Stimulated activated CD4-positive, alpha-beta T cell treated with anti-CD3 and anti-CD28 coated beads, Interleukin-15, amount 100 ng/mL, for 24 hours (primary cell): ENCODE results near the gene MANBA.
"Not testable (repeated sequence)": the region's sequence is repeated elsewhere in the genome, so short reads cannot be mapped to it uniquely, and the experiment has no call there.

Experiments used
- DNase-seq: peaks from one replicate; pipeline ENCODE4 v3.0.0-alpha.2; 2020

The MANBA gene

DNA sequence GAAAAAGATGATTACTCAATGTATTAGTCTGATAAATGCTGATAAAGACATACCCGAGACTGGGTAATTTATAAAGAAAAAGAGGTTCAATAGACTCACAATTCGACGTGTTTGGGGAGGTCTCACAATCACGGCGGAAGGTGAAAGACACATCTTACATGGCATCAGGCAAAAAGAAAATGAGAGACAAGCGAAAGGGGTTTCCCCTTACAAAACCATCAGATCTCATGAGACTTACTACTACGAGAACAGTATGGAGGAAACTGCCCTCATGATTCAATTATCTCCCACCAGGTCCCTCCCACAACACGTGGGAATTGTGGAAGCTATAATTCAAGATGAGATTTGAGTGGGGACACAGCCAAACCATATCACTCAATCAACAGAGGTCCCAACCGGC lies 141.7 kb downstream of the MANBA start:
- DNase-seq = not testable (repeated sequence)

DNA sequence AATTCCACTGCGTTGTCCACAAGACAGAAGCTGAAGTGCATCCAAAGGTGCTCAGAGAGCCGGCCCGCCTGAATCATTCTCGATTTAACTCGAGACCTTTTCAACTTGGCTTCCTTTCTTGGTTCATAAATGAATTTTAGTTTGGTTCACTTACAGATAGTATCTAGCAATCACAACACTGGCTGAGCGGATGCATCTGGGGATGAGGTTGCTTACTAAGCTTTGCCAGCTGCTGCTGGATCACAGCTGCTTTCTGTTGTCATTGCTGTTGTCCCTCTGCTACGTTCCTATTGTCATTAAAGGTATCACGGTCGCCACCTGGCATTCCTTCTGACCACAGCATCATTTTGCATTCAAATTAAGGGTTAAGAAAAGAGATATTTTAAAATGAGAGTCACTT lies 144.1 kb downstream of the MANBA start:
- peak; percentile 23 for DNase-seq

GRCh38 chr4:102614801-102615200 lies 146.0 kb downstream of the MANBA start:
- DNase-seq = peak; percentile 24

GRCh38 chr4:102612824-102613366 lies 147.9 kb downstream of the MANBA start:
- DNase-seq = peak; percentile 62

- no peak for DNase-seq
Observed at GRCh38 chr4:102612210-102612609, 148.6 kb downstream of the MANBA start.

GRCh38 chr4:102610476-102610875 lies 150.3 kb downstream of the MANBA start:
- DNase-seq = no peak

GRCh38 chr4:102610007-102610406 lies 150.8 kb downstream of the MANBA start:
- no peak for DNase-seq

DNA sequence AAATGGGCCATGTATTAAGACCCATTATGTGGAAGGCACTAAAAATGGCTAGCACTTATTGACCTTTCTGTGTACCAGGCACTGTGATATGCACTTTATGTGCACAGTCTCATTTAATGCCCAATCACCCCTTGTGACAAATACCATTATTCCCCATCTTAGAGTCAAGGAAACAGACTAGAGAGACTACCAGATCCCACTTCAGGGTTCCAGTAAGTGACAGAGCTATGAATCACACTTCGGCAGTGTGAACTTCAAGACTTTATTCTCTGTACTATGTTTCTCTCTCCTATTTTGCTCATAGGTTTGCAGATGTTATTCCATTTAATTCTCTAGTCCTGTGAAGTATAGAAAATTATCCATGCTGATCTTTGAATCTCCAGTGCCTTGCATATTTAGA lies 152.6 kb downstream of the MANBA start:
- no peak for DNase-seq

DNA sequence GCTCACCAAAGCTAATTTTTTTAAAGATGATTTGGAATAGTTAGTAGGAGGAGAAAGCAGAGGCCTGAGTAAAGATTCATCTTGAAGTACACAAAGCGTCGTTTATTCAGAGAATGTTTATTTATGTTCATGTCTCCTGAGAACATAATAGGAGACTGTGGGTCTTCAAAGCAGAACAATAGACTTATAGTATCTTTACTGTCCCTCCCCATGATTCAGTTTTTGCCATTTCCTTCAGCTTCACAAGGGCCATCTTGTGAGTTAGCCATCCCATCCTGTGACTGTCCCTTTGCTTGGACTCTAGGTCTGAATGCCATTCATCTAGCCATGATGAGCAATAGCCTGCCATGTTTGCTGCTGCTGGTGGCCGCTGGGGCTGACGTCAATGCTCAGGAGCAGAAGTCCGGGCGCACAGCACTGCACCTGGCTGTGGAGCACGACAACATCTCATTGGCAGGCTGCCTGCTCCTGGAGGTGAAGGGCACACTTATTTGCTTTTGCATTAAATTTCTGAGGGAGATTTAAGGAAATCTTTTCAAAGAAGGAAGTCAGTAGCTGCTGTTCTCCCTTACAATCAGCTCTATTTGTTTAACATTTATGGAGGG lies 153.8 kb downstream of the MANBA start:
- no peak for DNase-seq

DNA sequence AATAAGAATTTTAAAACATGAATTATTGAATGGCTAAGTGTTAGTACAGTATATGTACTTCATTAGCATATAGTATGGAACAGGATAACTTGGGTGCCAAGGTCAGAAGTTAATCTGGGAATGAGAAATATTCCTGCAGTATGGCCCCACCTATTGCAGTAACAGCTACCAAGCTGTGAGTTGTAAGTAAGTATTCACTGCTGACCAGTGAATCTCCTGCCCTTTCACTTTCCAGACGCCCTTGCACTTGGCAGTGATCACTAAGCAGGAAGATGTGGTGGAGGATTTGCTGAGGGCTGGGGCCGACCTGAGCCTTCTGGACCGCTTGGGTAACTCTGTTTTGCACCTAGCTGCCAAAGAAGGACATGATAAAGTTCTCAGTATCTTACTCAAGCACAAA lies 154.5 kb downstream of the MANBA start:
- no peak for DNase-seq

DNA sequence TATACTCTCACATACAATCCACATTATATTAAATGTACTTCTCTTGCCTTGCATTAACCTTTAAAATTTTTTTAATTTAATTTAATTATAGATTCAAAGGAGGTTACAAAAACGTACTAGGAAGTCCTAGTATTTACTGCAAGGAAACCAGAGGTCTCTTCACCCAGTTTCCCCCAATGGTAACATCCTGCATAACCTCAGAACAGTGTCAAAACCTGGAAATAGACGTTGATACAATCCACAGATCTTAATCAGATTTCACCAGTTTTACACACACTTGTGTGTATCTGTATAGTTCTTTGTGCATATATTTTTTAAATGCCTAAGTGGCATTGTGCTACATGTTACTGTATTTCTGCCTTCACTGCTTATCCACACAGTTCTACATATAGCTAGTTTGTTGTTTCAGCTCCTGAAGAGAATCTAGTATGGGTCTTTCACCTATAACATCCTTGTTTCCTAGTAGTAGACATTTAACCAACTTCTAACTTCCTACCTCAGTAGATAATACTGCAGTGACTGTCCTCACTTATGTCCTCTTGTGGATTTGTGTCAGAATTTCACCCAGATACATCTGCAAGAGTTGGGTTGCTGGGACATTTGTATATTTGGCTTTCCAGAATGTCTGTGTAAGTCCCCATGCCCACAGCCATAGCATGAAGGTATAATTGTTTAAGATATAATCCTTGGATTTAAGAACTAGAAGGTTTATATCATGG lies 156.4 kb downstream of the MANBA start:
- no peak for DNase-seq

GRCh38 chr4:102601586-102602227 lies 159.1 kb downstream of the MANBA start:
- DNase-seq = no peak

DNA sequence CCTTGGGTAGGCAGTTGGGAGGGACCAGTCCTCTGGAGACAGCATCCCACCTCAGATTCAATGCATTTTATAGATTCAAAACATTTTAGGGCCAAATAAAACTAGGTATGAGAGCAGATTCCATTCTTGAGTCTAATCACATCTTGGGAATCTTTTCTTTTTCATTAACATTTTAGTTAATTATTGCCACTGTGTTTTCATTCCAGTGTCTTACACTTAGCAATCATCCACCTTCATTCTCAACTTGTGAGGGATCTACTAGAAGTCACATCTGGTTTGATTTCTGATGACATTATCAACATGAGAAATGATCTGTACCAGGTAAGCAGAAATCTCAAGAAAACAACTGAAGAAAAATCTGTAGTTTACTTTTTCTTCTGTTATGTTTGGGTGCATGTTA lies 160.1 kb downstream of the MANBA start:
- no peak for DNase-seq

DNA sequence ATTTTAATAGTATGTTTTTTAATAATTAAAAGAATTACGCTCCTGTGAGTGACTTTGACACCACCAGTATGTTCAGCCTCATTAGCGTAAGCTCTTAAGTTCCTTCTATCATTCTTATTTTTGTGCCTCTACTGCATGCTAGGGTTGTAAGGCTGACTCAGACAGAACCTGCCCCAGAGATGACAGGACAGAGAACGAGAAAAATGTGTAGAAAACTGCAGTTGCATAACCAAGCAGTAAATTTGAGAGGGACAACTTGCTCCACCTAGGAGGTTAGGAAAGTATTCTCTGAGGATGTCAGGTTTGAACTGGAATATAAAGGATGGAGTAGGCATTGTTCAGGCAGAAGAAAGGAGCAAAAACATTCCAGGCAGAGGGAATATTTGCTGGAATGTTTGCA lies 160.9 kb downstream of the MANBA start:
- no peak for DNase-seq

DNA sequence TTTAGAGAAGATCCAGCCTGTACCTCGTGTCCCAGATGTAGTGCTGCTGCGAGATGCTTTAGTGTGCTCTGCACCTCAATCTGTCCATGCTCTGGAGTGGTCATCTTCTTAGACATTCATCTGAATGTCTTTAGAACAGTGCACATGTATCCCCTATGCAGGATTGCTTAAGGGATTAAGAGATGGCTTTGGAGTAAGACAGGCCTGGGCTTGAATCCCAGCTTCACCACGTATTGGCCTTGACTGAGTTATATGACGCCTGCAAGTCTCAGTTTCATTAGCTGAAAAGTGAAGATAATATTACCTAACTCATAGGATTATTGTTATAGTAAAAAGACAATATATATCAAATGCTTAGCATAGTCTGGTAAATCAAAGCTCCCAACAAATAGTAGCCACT lies 161.3 kb downstream of the MANBA start:
- DNase-seq = no peak

- DNase-seq = peak; percentile 36
Observed at GRCh38 chr4:102598762-102599374, 161.9 kb downstream of the MANBA start.

- no peak for DNase-seq
Observed at GRCh38 chr4:102598086-102598761, 162.5 kb downstream of the MANBA start.

DNA sequence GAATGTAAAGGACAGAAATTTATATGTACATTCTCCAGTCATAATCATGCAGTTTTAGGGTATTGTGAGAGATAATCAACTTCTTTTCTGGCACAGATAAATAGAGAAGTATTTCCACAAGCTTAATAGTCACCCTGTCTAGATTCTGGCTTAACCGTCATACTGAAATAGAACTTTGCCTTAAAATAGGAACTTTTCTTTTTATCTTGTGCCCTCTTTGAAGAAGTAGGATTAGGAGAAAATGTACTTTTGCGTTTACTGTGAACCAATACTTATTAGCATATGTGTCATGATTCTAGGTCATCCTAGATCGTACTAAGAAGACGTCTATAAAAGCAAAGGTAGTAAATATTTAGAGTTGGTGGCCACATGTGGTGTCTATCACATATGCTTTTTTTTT lies 164.2 kb downstream of the MANBA start:
- DNase-seq = no peak

DNA sequence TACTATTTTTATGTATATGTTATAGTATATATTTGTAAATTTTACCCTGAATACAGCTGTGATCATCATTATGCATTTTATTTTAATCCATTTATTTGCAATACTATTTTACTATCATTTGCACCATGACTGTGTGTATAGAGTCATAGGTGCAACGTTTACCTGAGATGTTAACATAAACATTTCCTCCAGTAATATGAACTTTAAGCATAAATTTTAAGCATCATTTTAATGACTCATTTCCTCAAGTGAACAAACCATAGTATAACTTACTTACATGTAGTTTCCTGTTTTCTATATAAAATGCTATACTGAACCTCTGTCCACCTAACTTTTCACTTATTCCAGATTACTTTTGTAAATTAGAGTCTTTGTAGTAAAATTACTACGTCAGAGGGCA lies 166.8 kb downstream of the MANBA start:
- no peak for DNase-seq

GRCh38 chr4:102593147-102593546 lies 167.6 kb downstream of the MANBA start:
- no peak for DNase-seq

DNA sequence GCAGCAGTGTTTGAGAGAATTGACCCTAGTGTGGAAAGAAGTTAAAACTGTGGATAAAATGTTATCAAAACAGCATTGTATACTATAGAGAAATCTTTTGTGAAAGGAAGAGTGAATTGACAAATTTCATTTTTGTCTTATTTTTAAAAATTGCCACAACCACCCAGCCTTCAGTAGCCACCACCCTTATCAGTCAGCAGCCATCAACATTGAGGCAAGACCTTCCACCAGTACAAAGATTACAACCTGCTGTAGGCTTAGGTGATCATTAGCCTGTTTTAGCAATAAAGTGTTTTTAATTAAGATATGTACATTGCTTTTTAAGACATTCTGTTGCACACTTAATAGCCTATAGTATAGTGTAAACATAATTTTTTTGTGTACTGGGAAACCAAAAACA lies 168.5 kb downstream of the MANBA start:
- no peak for DNase-seq

GRCh38 chr4:102589743-102590142 lies 171.0 kb downstream of the MANBA start:
- DNase-seq = no peak

DNA sequence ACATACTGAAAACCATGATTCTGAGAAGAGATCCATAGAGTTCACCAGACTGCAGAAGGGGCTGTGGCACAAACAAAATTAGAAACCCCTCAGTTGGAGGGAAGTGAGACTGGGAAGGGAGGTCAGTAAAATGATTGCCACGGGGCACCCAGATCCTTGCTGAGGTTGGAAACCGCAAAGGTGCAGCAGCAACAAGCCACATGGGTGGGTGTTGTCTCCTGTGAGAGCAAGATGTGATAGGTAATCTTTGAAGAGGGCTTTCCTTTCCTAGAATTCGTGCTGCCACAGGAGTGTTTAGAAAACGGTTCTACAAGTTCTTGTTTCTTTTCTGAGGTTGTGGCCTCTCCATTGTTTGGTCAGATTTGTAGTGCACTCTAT lies 174.1 kb downstream of the MANBA start:
- DNase-seq = peak; percentile 54
